HG03064 (cell line): ENCODE measurements around the gene POU2F3.
A peak's percentile ranks its signal among the peaks of the same experiment; 100 is the strongest.

Experiments
- ATAC-seq: cut with Tn5 transposase; IDR thresholded peaks from one replicate; pipeline ENCODE4 v1.9.1; 2021; ENCODE audit warnings: low read depth; ENCODE audit not compliant: unreplicated experiment

The POU2F3 gene

GRCh38 chr11:120306519-120307242 lies 66.7 kb downstream of the POU2F3 start:
- no peak for ATAC-seq

GRCh38 chr11:120307476-120307875 lies 67.5 kb downstream of the POU2F3 start:
- no peak for ATAC-seq

GRCh38 chr11:120308081-120308480 lies 68.1 kb downstream of the POU2F3 start:
- no peak for ATAC-seq

GRCh38 chr11:120310870-120311269 lies 70.9 kb downstream of the POU2F3 start:
- no peak for ATAC-seq

GRCh38 chr11:120314861-120315260 lies 74.9 kb downstream of the POU2F3 start:
- no peak for ATAC-seq

GRCh38 chr11:120316880-120317688 lies 77.1 kb downstream of the POU2F3 start:
- ATAC-seq: no peak

GRCh38 chr11:120317689-120318480 lies 77.9 kb downstream of the POU2F3 start:
- no peak for ATAC-seq

GRCh38 chr11:120318906-120319305 lies 79.0 kb downstream of the POU2F3 start:
- ATAC-seq: no peak

GRCh38 chr11:120324932-120325810 lies 85.2 kb downstream of the POU2F3 start, which contains the start of gene TLCD5:
Gene TLCD5, plus strand, starts transcription at chr11:120325299. Its CDS starts 2,143 bp downstream, at chr11:120327442.
- peak; percentile 69 for ATAC-seq

- no peak for ATAC-seq
Measured at GRCh38 chr11:120326228-120326627, 86.3 kb downstream of the POU2F3 start.

- no peak for ATAC-seq
Measured at GRCh38 chr11:120326845-120327281, 86.9 kb downstream of the POU2F3 start.

GRCh38 chr11:120327311-120327710 lies 87.4 kb downstream of the POU2F3 start:
- no peak for ATAC-seq

GRCh38 chr11:120329556-120329955 lies 89.6 kb downstream of the POU2F3 start:
- ATAC-seq: no peak

GRCh38 chr11:120330045-120330444 lies 90.1 kb downstream of the POU2F3 start:
- ATAC-seq: no peak

GRCh38 chr11:120331301-120331996 lies 91.5 kb downstream of the POU2F3 start:
- ATAC-seq: no peak

- no peak for ATAC-seq
Measured at GRCh38 chr11:120332822-120333716, 93.1 kb downstream of the POU2F3 start.

GRCh38 chr11:120333801-120334200 lies 93.9 kb downstream of the POU2F3 start:
- ATAC-seq: no peak

GRCh38 chr11:120334332-120334731 lies 94.4 kb downstream of the POU2F3 start:
- ATAC-seq: no peak
